NCI-H345 treated with DMSO at 0.1 percent for 48 hours (cell line): Measurements from ENCODE around the gene LPA.
"Not testable (repeated sequence)": the region's sequence is repeated elsewhere in the genome, so short reads cannot be mapped to it uniquely, and the experiment has no call there.

Source experiments
- DNase-seq: peaks from one replicate; lab custom pipeline; 2025; ENCODE audit not compliant: unreplicated experiment; lab: John Stamatoyannopoulos, UW

LPA gene

GRCh38 chr6:160667639-160668481, 3.8 kb upstream of the LPA start:
- no peak for DNase-seq

GRCh38 chr6:160662842-160663241, 1.2 kb downstream of the LPA start:
- DNase-seq, result no peak

GRCh38 chr6:160662429-160662828, 1.6 kb downstream of the LPA start:
- DNase-seq, result no peak

GRCh38 chr6:160661216-160661615, 2.9 kb downstream of the LPA start:
- no peak for DNase-seq

- no peak for DNase-seq
Observed at GRCh38 chr6:160659562-160659961, 4.5 kb downstream of the LPA start.

GRCh38 chr6:160634706-160635105, 29.4 kb downstream of the LPA start:
- no peak for DNase-seq

- DNase-seq, result no peak
Observed at GRCh38 chr6:160595838-160596832, 67.9 kb downstream of the LPA start.

GRCh38 chr6:160595297-160595696, 68.8 kb downstream of the LPA start:
- not testable (repeated sequence) for DNase-seq

- DNase-seq, result no peak
Observed at GRCh38 chr6:160586374-160586773, 77.7 kb downstream of the LPA start.

GRCh38 chr6:160583794-160584193, 80.3 kb downstream of the LPA start:
- DNase-seq, result no peak

GRCh38 chr6:160581406-160581805, 82.7 kb downstream of the LPA start:
- no peak for DNase-seq

- not testable (repeated sequence) for DNase-seq
Observed at GRCh38 chr6:160578515-160578914, 85.6 kb downstream of the LPA start.

GRCh38 chr6:160573943-160574342, 90.1 kb downstream of the LPA start:
- DNase-seq, result no peak

- DNase-seq, result not testable (repeated sequence)
Observed at GRCh38 chr6:160571201-160571600, 92.9 kb downstream of the LPA start.

GRCh38 chr6:160544802-160545201, 119.3 kb downstream of the LPA start:
- DNase-seq, result no peak

- no peak for DNase-seq
Observed at GRCh38 chr6:160535270-160535669, 128.8 kb downstream of the LPA start.

GRCh38 chr6:160534050-160534696, 129.9 kb downstream of the LPA start:
- no peak for DNase-seq

GRCh38 chr6:160532315-160532714, 131.8 kb downstream of the LPA start:
- no peak for DNase-seq

- DNase-seq, result no peak
Observed at GRCh38 chr6:160531826-160532225, 132.2 kb downstream of the LPA start.

GRCh38 chr6:160529524-160529923, 134.6 kb downstream of the LPA start:
- not testable (repeated sequence) for DNase-seq

- no peak for DNase-seq
Observed at GRCh38 chr6:160523223-160523622, 140.9 kb downstream of the LPA start.
